ENCODE measurements around the gene SRP72. TPM values are rescaled to one million over a fixed set of nuclear protein-coding genes. Genes with fewer than 3 reads are reported as not detected.

The SRP72 gene
- total and polyA plus RNA-seq, 2 of the 8 experiments (the other 6 are each of a cell fraction or from before 2014, with no cell fraction given): 37.7 to 144 TPM

DNA sequence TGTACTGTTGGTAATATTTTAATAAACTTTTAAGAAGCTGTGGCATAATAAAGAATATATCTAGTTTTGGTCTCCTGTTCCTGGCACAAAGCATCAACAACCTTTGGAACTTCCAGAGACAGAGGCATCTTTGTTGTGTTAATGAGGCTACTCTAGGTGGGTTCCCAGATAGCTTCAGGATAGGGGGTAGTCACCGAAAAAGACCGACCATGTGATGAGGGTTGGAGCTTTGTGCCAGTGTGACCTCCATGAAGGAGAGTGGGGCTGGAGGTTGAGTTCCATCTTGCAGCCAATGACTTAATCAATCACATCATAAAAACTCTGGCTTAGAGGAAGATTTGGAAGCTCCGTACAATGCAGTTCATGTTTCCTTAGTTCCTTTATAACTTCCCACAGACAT lies 41.9 kb upstream of the SRP72 start:
- no peak overlapping the region for H3K23ac ChIP-seq (ENCODE audit: insufficient read length)
- H3K18ac ChIP-seq (ENCODE audit: extremely low read depth, low read length): no peak overlapping the region
- no peak overlapping the region for H2AK5ac ChIP-seq (ENCODE audit: low read depth, low read length)
- no peak overlapping the region for H4K8ac ChIP-seq (ENCODE audit: extremely low read depth, insufficient read depth, low read length)
- no peak overlapping the region for H2AFZ ChIP-seq (ENCODE audit: low read length)
- peaks cover 3 to 8% of the 10 kb centered on the region in 2 experiments; a peak in 2 of 4 replicates for H3K9me3 ChIP-seq (ENCODE audit: insufficient read depth in 2 of 2, low read depth in 1 of 2, low read length in 1 of 2)
- peak; percentile 87 for FAIRE-seq
- H3K4me2 ChIP-seq (ENCODE audit: insufficient read depth in 1 of 2, low read depth in 2 of 2, low read length in 2 of 2): peak overlapping the region; percentile 30 to 37; a peak in 3 of 4 replicates
- H3K4ac ChIP-seq (replicated peaks; ENCODE audit: insufficient read length, low read depth, low read length): no peak overlapping the region
- H3K79me2 ChIP-seq (ENCODE audit: control insufficient read depth in 1 of 2, insufficient read depth in 2 of 2, low read length in 2 of 2): peaks cover 17 to 100% of the 10 kb centered on the region in 2 experiments
- CTCF ChIA-PET (ENCODE audit: partially characterized antibody): interaction anchor here (0.8 to 2.2 kb wide), 4 partner anchors 8 to 16 kb away, joined by 3 to 7 read pairs (median 5); partner anchors contain the start of genes PAICS and PPAT
- H2BK120ac ChIP-seq (replicated peaks; ENCODE audit: low read depth, low read length): no peak overlapping the region
- H2BK12ac ChIP-seq (ENCODE audit: low read depth, low read length): no peak overlapping the region
- H2BK20ac ChIP-seq (ENCODE audit: low read length): no peak overlapping the region
- no peak overlapping the region; the same call in 1 of the 2 replicates for H2BK5ac ChIP-seq (ENCODE audit: low read depth, low read length)
- H4K5ac ChIP-seq (ENCODE audit: insufficient read length, low read depth, low read length): no peak overlapping the region
- H3K9ac ChIP-seq (replicated peaks in 1 of 4; ENCODE audit: extremely low read depth in 1 of 4, low read depth in 3 of 4, low read length in 3 of 4): no peak overlapping the region
- H3K4me3 ChIP-seq (ENCODE audit: extremely low read depth in 1 of 4, insufficient read depth in 2 of 4, low read depth in 3 of 4, low read length in 4 of 4): peak overlapping the region in 1 of 4 experiments; percentile 40; a peak in 2 of 8 replicates
- no peak overlapping the region for H3K56ac ChIP-seq (replicated peaks; ENCODE audit: insufficient read length, low read depth, low read length)
- no peak overlapping the region for H2BK15ac ChIP-seq (ENCODE audit: low read length)
- 49% methylated on average over 3 of the region's 3 CpGs; no CpG with 5 or more reads in 1 of the 2 experiments for WGBS, 2 experiments (ENCODE audit: extremely low coverage in 1 of 2, insufficient coverage in 1 of 2, insufficient read length in 1 of 2, insufficient replicate concordance in 2 of 2, low coverage in 1 of 2, low lambda C conversion rate in 2 of 2, missing lambda C conversion rate in 1 of 2)
- H3K4me1 ChIP-seq (replicated peaks in 1 of 4; ENCODE audit: control insufficient read depth in 3 of 4, insufficient read depth in 4 of 4, low read length in 3 of 4): peaks cover 0 to 4% (median 0%) of the 10 kb centered on the region in 4 experiments; a peak in 2 of 7 replicates
- no peak for DNase-seq (ENCODE audit: low read depth in 1 of 2, low spot score in 2 of 2)
- POLR2A ChIA-PET (ENCODE audit: partially characterized antibody): interaction anchor here (0.7 to 10.3 kb wide), 3 partner anchors 10 to 19 kb away, joined by 3 to 96 read pairs (median 3); partner anchors contain the start of genes PAICS and PPAT
- H3K23me2 ChIP-seq (ENCODE audit: low read depth, low read length): no peaks in the 10 kb centered on the region
- peaks cover 0 to 24% (median 13%) of the 10 kb centered on the region in 4 experiments; a peak in 5 of 8 replicates for H3K36me3 ChIP-seq (ENCODE audit: control insufficient read depth in 2 of 4, insufficient read depth in 4 of 4, low read length in 3 of 4)
- no peaks in the 10 kb centered on the region for H3K27me3 ChIP-seq (replicated peaks in 1 of 4; ENCODE audit: control insufficient read depth in 3 of 4, extremely low read depth in 1 of 4, insufficient read depth in 3 of 4, low read length in 3 of 4)
- H4K20me1 ChIP-seq (replicated peaks in 1 of 2; ENCODE audit: control insufficient read depth in 1 of 2, insufficient read depth in 2 of 2, low read length in 2 of 2): peaks cover 6 to 10% of the 10 kb centered on the region in 2 experiments
- no peak overlapping the region for H3K14ac ChIP-seq (ENCODE audit: insufficient read length)
- no peak overlapping the region for H4K91ac ChIP-seq (replicated peaks; ENCODE audit: insufficient read length, low read length)
- no peak overlapping the region for H3K27ac ChIP-seq (ENCODE audit: low read depth, low read length)
- peaks cover 3% of the 10 kb centered on the region; the same call in 1 of the 2 replicates for H3K79me1 ChIP-seq (ENCODE audit: low read depth, low read length)
- no peak for TF ChIP-seq SUZ12 (IDR thresholded peaks at IDR 0.05; ENCODE audit: low read length)
- TF ChIP-seq SP1 (IDR thresholded peaks at IDR 0.05; ENCODE audit: low read depth, low read length): peak; percentile 39; the same call in 1 of the 2 replicates
- TF ChIP-seq YY1 (IDR thresholded peaks at IDR 0.05; ENCODE audit: low read depth, low read length): 0 out of 2 replicates have a peak, but pooled peaks have one; percentile 39
- TF ChIP-seq, protein P1, sequence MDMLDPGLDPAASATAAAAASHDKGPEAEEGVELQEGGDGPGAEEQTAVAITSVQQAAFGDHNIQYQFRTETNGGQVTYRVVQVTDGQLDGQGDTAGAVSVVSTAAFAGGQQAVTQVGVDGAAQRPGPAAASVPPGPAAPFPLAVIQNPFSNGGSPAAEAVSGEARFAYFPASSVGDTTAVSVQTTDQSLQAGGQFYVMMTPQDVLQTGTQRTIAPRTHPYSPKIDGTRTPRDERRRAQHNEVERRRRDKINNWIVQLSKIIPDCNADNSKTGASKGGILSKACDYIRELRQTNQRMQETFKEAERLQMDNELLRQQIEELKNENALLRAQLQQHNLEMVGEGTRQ (IDR thresholded peaks at IDR 0.05; ENCODE audit: low read length): 0 out of 2 replicates have a peak, but pooled peaks have one; percentile 34
- TF ChIP-seq POLR2A (IDR thresholded peaks at IDR 0.05; ENCODE audit: control extremely low read depth in 1 of 2, low read depth in 2 of 2, low read length in 2 of 2): peak in 1 of 2 experiments; percentile 46; a peak in 2 of 3 replicates
- TF ChIP-seq HDAC2 (IDR thresholded peaks at IDR 0.05; ENCODE audit: borderline replicate concordance in 1 of 2, low read depth in 2 of 2, low read length in 2 of 2): no peak
- TF ChIP-seq RBBP5 (IDR thresholded peaks at IDR 0.05; ENCODE audit: borderline replicate concordance, low read depth, low read length): no peak
- TF ChIP-seq MAFK (IDR thresholded peaks at IDR 0.05; ENCODE audit: low read depth, low read length): no peak
- no peak for TF ChIP-seq TBP (IDR thresholded peaks at IDR 0.05; ENCODE audit: low read depth, low read length)
- TF ChIP-seq, protein P2, sequence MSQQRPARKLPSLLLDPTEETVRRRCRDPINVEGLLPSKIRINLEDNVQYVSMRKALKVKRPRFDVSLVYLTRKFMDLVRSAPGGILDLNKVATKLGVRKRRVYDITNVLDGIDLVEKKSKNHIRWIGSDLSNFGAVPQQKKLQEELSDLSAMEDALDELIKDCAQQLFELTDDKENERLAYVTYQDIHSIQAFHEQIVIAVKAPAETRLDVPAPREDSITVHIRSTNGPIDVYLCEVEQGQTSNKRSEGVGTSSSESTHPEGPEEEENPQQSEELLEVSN (IDR thresholded peaks at IDR 0.05): peak; percentile 41; the same call in 1 of the 2 replicates
